Activated CD4-positive, CD25-positive, alpha-beta regulatory T cell (primary cell): Measurements from ENCODE around the gene RYR2.
"Not testable (repeated sequence)": the region's sequence is repeated elsewhere in the genome, so short reads cannot be mapped to it uniquely, and the experiment has no call there.

Experiments
- DNase-seq, 4 experiments: peaks; one replicate each; lab custom pipeline; 2025; lab: John Stamatoyannopoulos, UW

The RYR2 gene

DNA sequence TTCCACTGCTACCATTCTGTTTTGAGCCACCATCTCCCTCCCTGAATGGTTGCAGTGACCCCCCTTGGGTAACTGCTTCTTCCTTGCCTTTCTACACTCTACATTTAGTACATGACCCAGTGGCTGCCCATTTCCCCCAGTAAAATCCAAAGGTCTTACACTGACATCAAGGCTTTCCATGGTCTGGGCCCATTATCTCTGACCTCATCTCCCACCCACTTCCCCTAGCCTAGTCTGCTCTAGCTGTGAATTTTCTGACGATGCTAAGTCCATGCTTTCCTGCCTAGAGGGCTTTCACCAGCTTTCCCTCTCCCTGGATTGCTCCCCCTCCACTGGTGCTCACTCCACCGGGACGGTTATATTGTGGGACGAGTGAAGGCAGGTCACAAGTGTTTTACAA, 219.2 kb downstream of the RYR2 start:
- no peak for DNase-seq

GRCh38 chr1:237267743-237268142, 225.8 kb downstream of the RYR2 start:
- DNase-seq = no peak

GRCh38 chr1:237269938-237270337, 228.0 kb downstream of the RYR2 start:
- DNase-seq = no peak

GRCh38 chr1:237270353-237270752, 228.4 kb downstream of the RYR2 start:
- DNase-seq = no peak

DNA sequence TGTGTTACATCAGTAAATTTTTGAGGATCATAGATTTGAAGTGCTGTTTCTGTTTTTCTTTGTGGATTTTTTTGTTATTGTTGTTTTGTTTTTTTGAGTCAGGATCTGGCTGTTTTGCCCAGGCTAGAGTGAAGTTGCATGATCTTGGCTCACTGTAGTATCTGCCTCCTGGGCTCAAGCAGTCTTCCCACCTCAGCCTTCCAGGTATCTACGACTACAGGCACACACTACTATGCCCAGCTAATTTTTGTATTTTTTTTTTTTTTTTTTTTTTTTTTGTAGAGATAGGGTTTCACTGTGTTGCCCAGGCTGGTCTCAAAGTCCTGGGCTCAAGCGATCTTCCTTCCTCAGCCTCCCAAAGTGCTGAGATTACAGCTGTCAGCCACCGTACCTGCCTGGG, 236.0 kb downstream of the RYR2 start:
- not testable (repeated sequence) for DNase-seq

DNA sequence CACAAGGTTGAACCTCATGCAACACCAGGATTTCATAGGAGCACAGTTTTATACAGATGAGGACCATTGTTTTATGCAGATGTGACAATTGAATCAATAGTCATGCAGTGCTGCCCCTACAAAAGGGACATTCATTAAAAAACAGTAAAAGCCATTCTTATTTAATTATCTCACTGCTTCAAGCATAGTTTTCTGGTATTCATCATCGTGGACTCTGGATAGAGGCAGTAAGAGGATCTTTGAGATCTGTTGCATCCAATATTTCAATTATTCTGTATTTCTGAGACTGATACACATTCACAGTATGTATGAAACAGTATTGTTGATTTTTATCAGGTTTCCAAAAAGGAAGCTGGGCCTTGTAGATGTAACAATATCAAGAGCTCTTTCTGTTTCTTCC, 237.6 kb downstream of the RYR2 start:
- DNase-seq = no peak

GRCh38 chr1:237281481-237281880, 239.5 kb downstream of the RYR2 start:
- no peak for DNase-seq

DNA sequence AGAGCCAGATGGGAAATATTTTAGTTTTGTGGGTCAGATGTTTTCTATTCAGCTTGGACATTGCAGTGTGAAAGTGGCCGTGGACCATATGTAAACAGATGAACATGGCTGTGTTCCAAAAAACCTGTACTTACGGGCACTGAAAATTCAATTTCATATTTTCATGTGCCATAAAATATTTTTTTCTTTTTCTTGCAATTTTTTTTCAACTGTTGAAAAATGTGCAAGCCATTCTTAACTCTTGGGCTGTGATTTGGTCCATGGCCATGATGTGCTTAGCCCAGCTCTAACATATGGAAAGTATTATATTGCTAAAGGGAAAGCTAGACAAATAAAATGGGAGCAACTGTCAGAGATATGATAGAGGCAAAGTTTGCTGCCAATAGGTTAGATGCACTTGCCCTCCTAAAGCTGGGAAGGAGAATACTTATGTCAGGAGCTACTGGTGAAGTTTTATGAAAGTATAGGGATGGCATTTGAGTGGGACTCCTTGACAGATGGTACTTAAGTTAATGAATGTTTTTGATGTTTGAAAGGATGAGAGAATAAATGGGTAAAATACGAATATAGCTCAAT, 240.3 kb downstream of the RYR2 start:
- no peak for DNase-seq

DNA sequence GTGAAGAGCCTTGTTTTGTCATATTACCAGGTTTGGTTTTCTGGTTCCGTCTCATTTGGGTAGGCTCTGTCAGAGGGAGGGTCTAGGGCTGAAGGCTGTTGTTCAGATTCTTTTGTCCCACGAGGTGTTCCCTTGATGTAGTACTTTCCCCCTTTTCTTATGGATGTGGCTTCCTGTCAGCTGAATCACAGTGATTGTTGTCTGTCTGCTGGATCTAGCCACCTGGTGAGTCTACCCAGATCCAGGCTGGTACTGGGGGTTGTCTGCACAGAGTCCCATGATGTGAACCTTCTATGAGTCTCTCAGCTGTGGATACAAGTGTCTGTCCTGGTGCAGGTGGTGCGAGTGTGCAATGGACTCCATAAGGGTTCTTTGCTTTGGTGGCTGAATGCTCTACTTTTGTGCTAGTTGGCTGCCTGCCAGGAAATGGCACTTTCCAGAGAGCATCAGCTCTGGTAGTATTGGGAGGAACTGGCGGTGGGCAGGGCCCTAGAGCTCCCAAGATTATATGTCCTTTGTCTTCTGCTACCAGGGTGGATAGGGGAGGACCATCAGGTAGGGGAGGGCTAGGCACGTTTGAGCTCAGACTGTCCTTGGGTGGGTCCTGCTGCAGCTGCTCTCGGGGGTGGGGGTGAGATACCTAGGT, 246.0 kb downstream of the RYR2 start:
- no peak for DNase-seq

GRCh38 chr1:237293804-237294203, 251.8 kb downstream of the RYR2 start:
- no peak for DNase-seq

DNA sequence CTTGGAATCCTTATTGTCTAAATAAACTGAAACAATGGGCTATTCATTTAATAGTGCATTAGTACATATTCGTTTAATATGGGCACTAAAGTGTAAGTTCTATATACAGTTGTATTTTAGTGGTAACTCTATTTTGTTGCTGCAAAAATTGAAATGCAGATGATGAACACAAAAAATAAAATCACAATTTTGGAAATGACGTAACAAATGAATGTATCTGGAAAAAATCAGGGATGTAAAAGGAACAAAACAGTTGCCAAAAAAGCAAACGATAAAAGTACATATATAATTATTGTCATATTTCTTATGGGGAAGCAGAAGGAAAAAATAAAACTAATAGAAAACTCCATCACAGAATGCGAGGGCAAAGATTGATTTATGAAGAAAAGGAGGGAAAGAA, 254.9 kb downstream of the RYR2 start:
- no peak for DNase-seq

GRCh38 chr1:237300642-237301041, 258.7 kb downstream of the RYR2 start:
- no peak for DNase-seq

GRCh38 chr1:237303929-237304328, 261.9 kb downstream of the RYR2 start:
- no peak for DNase-seq

DNA sequence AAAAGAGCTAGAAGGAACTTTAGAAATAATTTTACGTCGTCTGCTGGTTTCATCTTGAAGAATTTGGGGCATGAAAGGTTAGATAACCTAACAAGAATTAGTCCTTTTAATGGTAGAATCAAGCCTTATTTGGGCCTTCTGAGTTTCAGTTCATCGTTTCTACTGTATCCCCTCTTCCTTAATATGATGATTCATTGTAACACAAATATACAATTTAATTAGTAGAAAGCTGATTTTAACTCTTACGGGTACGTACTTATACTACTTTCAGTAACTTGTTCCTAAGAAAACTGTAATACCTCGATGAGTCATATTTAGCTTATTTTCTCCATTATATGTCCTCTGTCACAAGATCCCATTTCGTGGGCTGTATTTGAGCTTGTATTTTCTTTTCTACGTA, 264.7 kb downstream of the RYR2 start:
- no peak for DNase-seq

- no peak for DNase-seq
These were observed 267.7 kb downstream of the RYR2 start for GRCh38 chr1:237309595-237310118.

DNA sequence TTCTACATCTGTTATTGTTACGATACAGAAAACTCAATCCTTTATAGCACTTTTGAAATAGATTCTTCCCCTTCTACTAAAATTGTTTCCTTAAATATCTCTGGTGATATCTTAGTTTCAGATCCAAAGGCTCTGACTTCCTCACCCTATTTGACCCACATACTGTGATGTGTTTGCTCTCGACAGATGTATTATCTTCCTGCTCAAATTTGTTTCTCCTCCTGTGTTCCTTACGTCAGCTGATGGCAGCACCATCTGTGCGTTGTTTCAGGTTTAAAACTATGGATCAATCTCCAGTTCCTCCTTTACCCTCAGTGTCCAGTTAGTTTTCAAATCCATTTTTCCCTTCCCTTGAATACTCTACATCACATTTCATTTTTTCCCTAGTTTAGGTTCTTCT, 274.4 kb downstream of the RYR2 start:
- no peak for DNase-seq

DNA sequence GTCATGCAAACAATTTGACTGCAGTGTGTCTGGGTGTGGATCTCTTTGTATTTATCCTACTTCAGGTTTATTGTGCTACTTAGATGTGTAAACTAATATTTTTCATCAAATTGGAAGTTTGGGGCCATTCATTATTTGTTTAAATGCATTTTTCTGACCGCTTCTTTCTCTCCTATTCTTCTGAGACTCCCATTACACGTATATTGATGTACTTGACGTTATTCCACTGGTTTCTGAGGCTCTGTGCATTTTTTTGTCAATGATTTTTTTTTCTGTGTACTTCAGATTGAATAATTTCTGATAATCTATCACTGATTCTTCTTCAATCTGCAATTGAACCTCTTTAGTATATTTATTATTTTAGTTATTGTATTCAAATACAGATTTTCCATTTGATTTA, 276.8 kb downstream of the RYR2 start:
- DNase-seq = no peak

DNA sequence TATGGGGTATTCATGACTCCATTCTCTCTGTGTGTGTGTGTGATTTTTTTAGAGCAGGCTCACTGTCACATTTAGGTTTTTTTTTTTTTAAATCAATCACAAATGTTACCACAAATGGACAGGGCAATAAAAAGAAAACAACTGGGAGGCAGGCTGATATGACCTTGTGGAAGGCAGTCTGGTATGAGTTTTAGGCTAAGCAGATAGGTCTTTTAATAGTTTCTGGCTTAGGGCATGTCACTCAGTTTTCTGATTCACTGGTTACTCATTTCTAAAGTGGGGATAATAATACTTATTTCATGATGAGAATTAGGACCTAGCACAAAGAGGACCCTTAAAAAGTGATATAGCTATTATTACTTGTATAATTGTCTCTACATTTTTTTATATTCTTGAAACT, 278.9 kb downstream of the RYR2 start:
- no peak for DNase-seq

DNA sequence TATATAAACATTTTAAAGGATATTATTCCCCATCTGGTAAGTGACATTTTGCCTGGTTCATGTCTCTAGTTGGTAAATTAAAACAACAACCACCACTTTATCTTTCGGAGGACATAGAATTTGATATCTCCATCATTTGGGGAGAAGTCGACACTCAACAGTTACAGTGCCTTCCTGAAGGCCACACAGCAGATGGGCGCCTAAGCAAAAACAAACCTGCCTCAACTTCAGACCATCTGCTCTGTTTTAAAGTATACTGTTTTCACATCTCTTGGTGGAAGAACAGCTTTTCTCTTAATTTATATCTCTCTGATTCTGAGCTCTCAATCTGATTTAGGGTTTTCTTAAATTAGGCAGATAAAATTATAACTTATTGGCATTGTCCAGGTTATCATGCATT, 282.2 kb downstream of the RYR2 start:
- no peak for DNase-seq

DNA sequence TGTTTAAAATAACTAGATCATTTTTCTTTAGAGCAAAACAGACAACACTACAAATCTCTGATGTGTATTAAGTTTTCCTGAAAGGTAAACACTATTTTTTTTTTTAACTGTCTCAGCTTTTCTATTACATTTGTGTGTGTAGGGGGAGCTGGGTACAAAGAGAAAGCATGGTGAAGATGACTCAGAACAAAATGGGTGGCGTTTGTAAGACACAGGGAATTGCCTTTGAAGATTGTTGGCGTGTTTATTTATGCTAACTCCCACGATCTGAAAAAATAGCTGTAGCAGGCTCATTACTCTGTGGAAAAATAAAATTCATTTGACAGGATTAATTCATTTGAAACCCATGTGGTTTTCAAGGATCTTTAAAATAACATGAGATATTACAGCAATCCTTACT, 285.1 kb downstream of the RYR2 start:
- DNase-seq = no peak

- no peak for DNase-seq
These were observed 298.9 kb downstream of the RYR2 start for GRCh38 chr1:237340892-237341291.

DNA sequence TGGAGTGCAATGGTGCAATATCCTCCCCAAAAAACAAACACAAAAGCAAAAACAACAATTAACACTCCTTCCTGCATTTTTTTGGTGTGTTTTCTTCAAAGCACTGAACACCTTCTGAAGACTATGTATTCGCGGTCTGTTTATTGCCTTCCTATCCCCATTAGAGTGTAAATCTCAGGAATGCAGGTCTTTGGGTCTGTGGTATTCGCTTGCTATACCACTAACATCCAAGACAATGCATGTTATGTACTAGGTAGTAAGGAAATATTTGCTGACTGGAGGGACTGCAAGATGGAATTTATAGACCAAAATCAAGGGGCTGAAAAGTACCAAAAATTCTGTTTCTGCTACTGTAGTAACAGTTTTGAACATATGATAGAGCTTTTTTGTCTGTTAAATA, 299.4 kb downstream of the RYR2 start:
- no peak for DNase-seq

DNA sequence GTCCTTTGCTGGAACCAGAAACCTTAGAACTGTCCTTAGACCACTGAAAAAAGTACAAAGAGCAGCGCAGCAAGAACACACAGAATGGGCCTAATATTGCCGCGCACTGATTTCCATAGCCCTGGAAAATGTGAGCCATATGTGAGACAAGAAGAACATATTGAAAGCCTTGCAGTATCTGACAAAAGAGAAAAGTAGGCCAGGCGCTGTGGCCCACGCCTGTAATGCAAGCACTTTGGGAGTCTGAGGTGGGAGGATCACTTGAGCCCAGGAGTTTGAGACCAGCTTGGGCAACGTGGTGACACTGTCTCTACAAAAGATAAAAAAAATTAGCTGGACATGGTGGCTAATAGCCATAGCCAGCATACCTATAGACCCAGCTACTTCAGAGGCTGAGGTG, 300.7 kb downstream of the RYR2 start:
- no peak for DNase-seq

- no peak for DNase-seq
These were observed 310.8 kb downstream of the RYR2 start for GRCh38 chr1:237352747-237353146.
